ENCODE measurements around the gene ZFP91. TPM values are rescaled to one million over a fixed set of nuclear protein-coding genes. Genes with fewer than 3 reads are reported as not detected.

The ZFP91 gene
- total and polyA plus RNA-seq, 2 experiments from 2014 or later: 21.4 to 59.0 TPM

- H3K4me1 ChIP-seq (ENCODE audit: insufficient read depth): peaks cover 31% of the 10 kb centered on the region
- WGBS, 2 experiments (ENCODE audit: low coverage in 1 of 2, low lambda C conversion rate in 2 of 2, missing lambda C conversion rate in 2 of 2): 3% methylated on average over 4 of the region's 4 CpGs
- no peaks in the 10 kb centered on the region for H3K27me3 ChIP-seq (replicated peaks; ENCODE audit: insufficient read depth)
- H3K79me2 ChIP-seq (ENCODE audit: insufficient read depth): peaks cover 80% of the 10 kb centered on the region
- in situ Hi-C loops (cut with MboI): no loop called here
- no peak for TF ChIP-seq EZH2phosphoT487 (IDR thresholded peaks at IDR 0.05; ENCODE audit: insufficient read depth, low read depth)
- no peak for TF ChIP-seq EZH2 (IDR thresholded peaks at IDR 0.05; ENCODE audit: insufficient read depth, poor library complexity, severe bottlenecking)
- peak overlapping the region; percentile 51 for H3K4me2 ChIP-seq (ENCODE audit: unreplicated experiment)
- no peaks in the 10 kb centered on the region for H4K20me1 ChIP-seq (ENCODE audit: insufficient read depth)
- H2AFZ ChIP-seq: no peak overlapping the region
- H3K9me2 ChIP-seq (ENCODE audit: insufficient read depth): no peaks in the 10 kb centered on the region
- peaks cover 50% of the 10 kb centered on the region for H3F3A ChIP-seq (ENCODE audit: insufficient read depth)
- peak overlapping the region; percentile 45 for H3K27ac ChIP-seq
- peaks cover 82% of the 10 kb centered on the region for H3K36me3 ChIP-seq (ENCODE audit: low read depth)
- H3K9me3 ChIP-seq (ENCODE audit: low read depth): no peaks in the 10 kb centered on the region
- peak; percentile 92 for DNase-seq
- H3K9ac ChIP-seq: peak overlapping the region; percentile 21; the same call in 1 of the 2 replicates
- H3K4me3 ChIP-seq: no peak overlapping the region; the same call in 1 of the 2 replicates
These were observed 37.7 kb downstream of the ZFP91 start for GRCh38 chr11:58616594-58616993.

- Histone ChIP-seq H3K9me3 (ENCODE audit: low read depth) (no peaks in the 10 kb centered on the region), H4K20me1 (ENCODE audit: insufficient read depth) (no peaks in the 10 kb centered on the region), H3K9me2 (ENCODE audit: insufficient read depth) (no peaks in the 10 kb centered on the region), H3K9ac (no peak overlapping the region), H3K79me2 (ENCODE audit: insufficient read depth) (peaks cover 83% of the 10 kb centered on the region), H3K4me3 (no peak overlapping the region), H3K36me3 (ENCODE audit: low read depth) (peaks cover 74% of the 10 kb centered on the region), H3K4me2 (ENCODE audit: unreplicated experiment) (no peak overlapping the region), H2AFZ (no peak overlapping the region), H3F3A (ENCODE audit: insufficient read depth) (peaks cover 50% of the 10 kb centered on the region), H3K27me3 (replicated peaks; ENCODE audit: insufficient read depth) (no peaks in the 10 kb centered on the region), H3K27ac (no peak overlapping the region), H3K4me1 (ENCODE audit: insufficient read depth) (peaks cover 42% of the 10 kb centered on the region)
- WGBS, 2 experiments (ENCODE audit: low coverage in 1 of 2, low lambda C conversion rate in 2 of 2, missing lambda C conversion rate in 2 of 2): 93 to 94% methylated on average over 4 of the region's 4 CpGs
- TF ChIP-seq EZH2 (IDR thresholded peaks at IDR 0.05; ENCODE audit: insufficient read depth, poor library complexity, severe bottlenecking) (no peak), EZH2phosphoT487 (IDR thresholded peaks at IDR 0.05; ENCODE audit: insufficient read depth, low read depth) (no peak)
- no peak for DNase-seq
- in situ Hi-C loops (cut with MboI): no loop called here
These were observed 39.2 kb downstream of the ZFP91 start for GRCh38 chr11:58617976-58618557.

- in situ Hi-C loops (cut with MboI): no loop called here
- H3F3A ChIP-seq (ENCODE audit: insufficient read depth): peaks cover 49% of the 10 kb centered on the region
- H4K20me1 ChIP-seq (ENCODE audit: insufficient read depth): no peaks in the 10 kb centered on the region
- H3K9me2 ChIP-seq (ENCODE audit: insufficient read depth): no peaks in the 10 kb centered on the region
- peaks cover 53% of the 10 kb centered on the region for H3K4me1 ChIP-seq (ENCODE audit: insufficient read depth)
- WGBS, 2 experiments (ENCODE audit: low coverage in 1 of 2, low lambda C conversion rate in 2 of 2, missing lambda C conversion rate in 2 of 2): 95 to 97% methylated on average over 4 of the region's 4 CpGs
- peaks cover 74% of the 10 kb centered on the region for H3K79me2 ChIP-seq (ENCODE audit: insufficient read depth)
- H3K9me3 ChIP-seq (ENCODE audit: low read depth): no peaks in the 10 kb centered on the region
- H3K27ac ChIP-seq: peak overlapping the region; percentile 19; the same call in 1 of the 2 replicates
- no peaks in the 10 kb centered on the region for H3K27me3 ChIP-seq (replicated peaks; ENCODE audit: insufficient read depth)
- no peak overlapping the region for H3K4me2 ChIP-seq (ENCODE audit: unreplicated experiment)
- DNase-seq: no peak
- no peak overlapping the region for H3K9ac ChIP-seq
- no peak overlapping the region for H3K4me3 ChIP-seq
- H3K36me3 ChIP-seq (ENCODE audit: low read depth): peaks cover 64% of the 10 kb centered on the region
- TF ChIP-seq EZH2phosphoT487 (IDR thresholded peaks at IDR 0.05; ENCODE audit: insufficient read depth, low read depth) (no peak), EZH2 (IDR thresholded peaks at IDR 0.05; ENCODE audit: insufficient read depth, poor library complexity, severe bottlenecking) (no peak)
- H2AFZ ChIP-seq: no peak overlapping the region
These were observed 42.9 kb downstream of the ZFP91 start for GRCh38 chr11:58621586-58622262.

- H2AFZ ChIP-seq: no peak within 1 kb of the TSS
- H3K9me3 ChIP-seq (ENCODE audit: low read depth): no peaks in the 10 kb centered on the region
- no peaks in the 10 kb centered on the region for H3K27me3 ChIP-seq (replicated peaks; ENCODE audit: insufficient read depth)
- no peak within 1 kb of the TSS for H3K4me3 ChIP-seq
- in situ Hi-C loops (cut with MboI): no loop called here
- H4K20me1 ChIP-seq (ENCODE audit: insufficient read depth): no peaks in the 10 kb centered on the region
- H3F3A ChIP-seq (ENCODE audit: insufficient read depth): peaks cover 49% of the 10 kb centered on the region
- peak within 1 kb of the TSS; percentile 19; the same call in 1 of the 2 replicates for H3K27ac ChIP-seq
- DNase-seq: peak; percentile 47
- no peaks in the 10 kb centered on the region for H3K9me2 ChIP-seq (ENCODE audit: insufficient read depth)
- no peak within 1 kb of the TSS for H3K4me2 ChIP-seq (ENCODE audit: unreplicated experiment)
- WGBS, 2 experiments (ENCODE audit: low coverage in 1 of 2, low lambda C conversion rate in 2 of 2, missing lambda C conversion rate in 2 of 2): 66 to 79% methylated on average over 2 of the region's 2 CpGs
- peaks cover 58% of the 10 kb centered on the region for H3K36me3 ChIP-seq (ENCODE audit: low read depth)
- no peak within 1 kb of the TSS for H3K9ac ChIP-seq
- peaks cover 55% of the 10 kb centered on the region for H3K4me1 ChIP-seq (ENCODE audit: insufficient read depth)
- no peak for TF ChIP-seq EZH2phosphoT487 (IDR thresholded peaks at IDR 0.05; ENCODE audit: insufficient read depth, low read depth)
- TF ChIP-seq EZH2 (IDR thresholded peaks at IDR 0.05; ENCODE audit: insufficient read depth, poor library complexity, severe bottlenecking): no peak
- H3K79me2 ChIP-seq (ENCODE audit: insufficient read depth): peaks cover 69% of the 10 kb centered on the region
These were observed 43.5 kb downstream of the ZFP91 start, which contains the start of gene CNTF for GRCh38 chr11:58622344-58622743. Gene CNTF (plus strand): TSS chr11:58622665. CDS start chr11:58622753, 88 bp downstream.

All from GM23248 (cell line).